ENCODE results near the gene GABRR2.
"Not testable (repeated sequence)": the region's sequence is repeated elsewhere in the genome, so short reads cannot be mapped to it uniquely, and the experiment has no call there.

Gene GABRR2

GRCh38 chr6:89255417-89255816, 59.7 kb downstream of the GABRR2 start:
- no peak for DNase-seq

- no peak for DNase-seq
Observed at GRCh38 chr6:89254569-89254968, 60.5 kb downstream of the GABRR2 start.

- no peak for DNase-seq
Observed at GRCh38 chr6:89252907-89253306, 62.2 kb downstream of the GABRR2 start.

GRCh38 chr6:89251976-89252375, 63.1 kb downstream of the GABRR2 start:
- DNase-seq: no peak

GRCh38 chr6:89251170-89251569, 63.9 kb downstream of the GABRR2 start:
- no peak for DNase-seq

GRCh38 chr6:89250239-89250638, 64.9 kb downstream of the GABRR2 start:
- DNase-seq: no peak

- DNase-seq: no peak
Observed at GRCh38 chr6:89244241-89244985, 70.7 kb downstream of the GABRR2 start.

- DNase-seq: no peak
Observed at GRCh38 chr6:89243331-89243629, 71.8 kb downstream of the GABRR2 start.

GRCh38 chr6:89242574-89243330, 72.3 kb downstream of the GABRR2 start:
- DNase-seq: peak; percentile 57

GRCh38 chr6:89239338-89239737, 75.8 kb downstream of the GABRR2 start:
- peak; percentile 10 for DNase-seq

- no peak for DNase-seq
Observed at GRCh38 chr6:89237158-89237557, 77.9 kb downstream of the GABRR2 start.

GRCh38 chr6:89233605-89234004, 81.5 kb downstream of the GABRR2 start:
- not testable (repeated sequence) for DNase-seq

- DNase-seq: no peak
Observed at GRCh38 chr6:89222712-89223039, 92.4 kb downstream of the GABRR2 start.

- DNase-seq: no peak
Observed at GRCh38 chr6:89221971-89222711, 93.0 kb downstream of the GABRR2 start.

GRCh38 chr6:89221129-89221528, 94.0 kb downstream of the GABRR2 start:
- DNase-seq: no peak

- DNase-seq: no peak
Observed at GRCh38 chr6:89217299-89217910, 97.7 kb downstream of the GABRR2 start, which contains the start of gene GABRR1. Gene GABRR1, minus strand, starts transcription at chr6:89217358. Its CDS starts 36 bp downstream, at chr6:89217322.

- no peak for DNase-seq
Observed at GRCh38 chr6:89216411-89216810, 98.7 kb downstream of the GABRR2 start.

GRCh38 chr6:89215391-89215790, 99.7 kb downstream of the GABRR2 start:
- no peak for DNase-seq

GRCh38 chr6:89214197-89214596, 100.9 kb downstream of the GABRR2 start:
- DNase-seq: no peak

GRCh38 chr6:89212472-89212871, 102.6 kb downstream of the GABRR2 start:
- no peak for DNase-seq

- DNase-seq: no peak
Observed at GRCh38 chr6:89209457-89209856, 105.6 kb downstream of the GABRR2 start.

- no peak for DNase-seq
Observed at GRCh38 chr6:89208551-89208950, 106.5 kb downstream of the GABRR2 start.
